ENCODE data around the gene CRTAC1. TPM values are rescaled to one million over a fixed set of nuclear protein-coding genes. Genes with fewer than 3 reads are reported as not detected.

CRTAC1 gene
- total and polyA plus RNA-seq, 2 experiments from 2014 or later: 0.47 to 1.2 TPM

GRCh38 chr10:97905276-97905675 lies 125.1 kb downstream of the CRTAC1 start:
- Mint-ChIP-seq H3K27me3 (ENCODE audit: insufficient read depth, low read depth, poor library complexity) (peaks cover 6% of the 10 kb centered on the region), H3K4me1 (peaks cover 9% of the 10 kb centered on the region; the same call in 2 of the 3 replicates), H3K36me3 (ENCODE audit: low read depth) (no peaks in the 10 kb centered on the region), H3K27ac (no peak overlapping the region), H3K4me3 (no peak overlapping the region), H3K9me3 (no peaks in the 10 kb centered on the region; the same call in 2 of the 3 replicates)
- Histone ChIP-seq H3K27ac (ENCODE audit: low read depth) (no peak overlapping the region), H2AFZ (no peak overlapping the region), H3K4me1 (ENCODE audit: insufficient read depth) (no peaks in the 10 kb centered on the region), H3K4me2 (no peak overlapping the region), H3K79me2 (replicated peaks; ENCODE audit: insufficient read depth) (no peaks in the 10 kb centered on the region), H3F3A (replicated peaks; ENCODE audit: low read depth) (no peaks in the 10 kb centered on the region), H4K20me1 (replicated peaks; ENCODE audit: insufficient read depth) (no peaks in the 10 kb centered on the region), H3K27me3 (ENCODE audit: insufficient read depth) (no peaks in the 10 kb centered on the region), H3K9me2 (ENCODE audit: insufficient read depth) (no peaks in the 10 kb centered on the region), H3K4me3 (no peak overlapping the region), H3K36me3 (ENCODE audit: insufficient read depth) (no peaks in the 10 kb centered on the region)
- DNase-seq (ENCODE audit: low spot score) (no peak), ATAC-seq (no peak)
- no peak for TF ChIP-seq EZH2 (IDR thresholded peaks at IDR 0.05; ENCODE audit: low read depth, unreplicated experiment)
- TF ChIP-seq ZNF462 (CRISPR knock-in tag; IDR thresholded peaks at IDR 0.05): no peak
- TF ChIP-seq ZNF114 (CRISPR knock-in tag; IDR thresholded peaks at IDR 0.05): no peak
- no peak for TF ChIP-seq JUNB (IDR thresholded peaks at IDR 0.05; ENCODE audit: unreplicated experiment)
- TF ChIP-seq EZH2phosphoT487 (IDR thresholded peaks at IDR 0.05; ENCODE audit: unreplicated experiment): no peak
- no peak for TF ChIP-seq CREB1 (CRISPR knock-in tag; IDR thresholded peaks at IDR 0.05; ENCODE audit: low read depth)

GRCh38 chr10:97904576-97904975 lies 125.8 kb downstream of the CRTAC1 start:
- H3K4me3 Mint-ChIP-seq: no peak overlapping the region
- Histone ChIP-seq H3F3A (replicated peaks; ENCODE audit: low read depth) (no peaks in the 10 kb centered on the region), H3K4me3 (no peak overlapping the region), H3K27ac (ENCODE audit: low read depth) (no peak overlapping the region), H3K27me3 (ENCODE audit: insufficient read depth) (no peaks in the 10 kb centered on the region), H2AFZ (no peak overlapping the region), H3K4me1 (ENCODE audit: insufficient read depth) (no peaks in the 10 kb centered on the region), H3K79me2 (replicated peaks; ENCODE audit: insufficient read depth) (no peaks in the 10 kb centered on the region), H4K20me1 (replicated peaks; ENCODE audit: insufficient read depth) (no peaks in the 10 kb centered on the region), H3K9me2 (ENCODE audit: insufficient read depth) (no peaks in the 10 kb centered on the region), H3K36me3 (ENCODE audit: insufficient read depth) (no peaks in the 10 kb centered on the region), H3K4me2 (no peak overlapping the region)
- DNase-seq (ENCODE audit: low spot score): no peak
- H3K4me1 Mint-ChIP-seq: peaks cover 9% of the 10 kb centered on the region; the same call in 2 of the 3 replicates
- TF ChIP-seq ETS1 (IDR thresholded peaks at IDR 0.05): no peak
- TF ChIP-seq STAT1 (IDR thresholded peaks at IDR 0.05; ENCODE audit: unreplicated experiment): no peak
- no peak for TF ChIP-seq EZH2 (IDR thresholded peaks at IDR 0.05; ENCODE audit: low read depth, unreplicated experiment)
- no peak for TF ChIP-seq REST (IDR thresholded peaks at IDR 0.05; ENCODE audit: unreplicated experiment)
- TF ChIP-seq POLR2AphosphoS5 (IDR thresholded peaks at IDR 0.05; ENCODE audit: low read depth): no peak
- no peak for TF ChIP-seq ZNF114 (CRISPR knock-in tag; IDR thresholded peaks at IDR 0.05)
- no peak for TF ChIP-seq EZH2phosphoT487 (IDR thresholded peaks at IDR 0.05; ENCODE audit: unreplicated experiment)
- no peak for TF ChIP-seq CREB1 (CRISPR knock-in tag; IDR thresholded peaks at IDR 0.05; ENCODE audit: low read depth)
- H3K27ac Mint-ChIP-seq: no peak overlapping the region
- peaks cover 6% of the 10 kb centered on the region for H3K27me3 Mint-ChIP-seq (ENCODE audit: insufficient read depth, low read depth, poor library complexity)
- no peaks in the 10 kb centered on the region; the same call in 2 of the 3 replicates for H3K9me3 Mint-ChIP-seq
- H3K36me3 Mint-ChIP-seq (ENCODE audit: low read depth): no peaks in the 10 kb centered on the region
- ATAC-seq: no peak

All from GM23338 (cell line).